ENCODE results near the gene GATAD2B. TPM values are rescaled to one million over a fixed set of nuclear protein-coding genes. Genes with fewer than 3 reads are reported as not detected.

The GATAD2B gene
- total and polyA plus RNA-seq, 4 donors: 4.6 to 41.7 (median 13.4) TPM

- Histone ChIP-seq H3K36me3 (ENCODE audit: control insufficient read depth in 4 of 4, insufficient read depth in 4 of 4, low read length in 4 of 4) (peaks cover 10 to 44% (median 38%) of the 10 kb centered on the region in 4 donors), H3K27ac (ENCODE audit: low read depth in 1 of 2, low read length in 1 of 2) (peak overlapping the region in 1 of 2 donors; percentile 67), H3K9ac (ENCODE audit: insufficient read depth in 1 of 2, low read length in 2 of 2) (no peak overlapping the region), H3K27me3 (ENCODE audit: control insufficient read depth in 3 of 3, insufficient read depth in 3 of 3, low read length in 2 of 3) (no peaks in the 10 kb centered on the region), H3K9me3 (ENCODE audit: control insufficient read depth in 4 of 4, insufficient read depth in 3 of 4, low read length in 3 of 4) (peaks cover 0 to 2% (median 0%) of the 10 kb centered on the region in 4 donors), H3K4me3 (no peak overlapping the region), H3K4me1 (ENCODE audit: control insufficient read depth in 5 of 5, insufficient read depth in 5 of 5, low read length in 5 of 5) (peaks cover 0 to 17% (median 7%) of the 10 kb centered on the region in 5 donors)
- 57 to 62% methylated on average over 10 to 11 of the region's 11 CpGs for WGBS, 2 donors
- DNase-seq (peak in 1 of 3 donors; percentile 34), ATAC-seq (ENCODE audit: insufficient read depth, low FRiP score) (no peak)
- no peak for TF ChIP-seq CTCF (IDR thresholded peaks at IDR 0.05; ENCODE audit: control extremely low read depth, extremely low read depth)
Measured at GRCh38 chr1:153770797-153771196, 152.0 kb downstream of the GATAD2B start.

- Histone ChIP-seq H3K27ac (ENCODE audit: low read depth in 1 of 2, low read length in 1 of 2) (peak overlapping the region in 1 of 2 donors; percentile 66), H3K4me1 (ENCODE audit: control insufficient read depth in 5 of 5, insufficient read depth in 5 of 5, low read length in 5 of 5) (peaks cover 0 to 19% (median 0%) of the 10 kb centered on the region in 5 donors), H3K9me3 (ENCODE audit: control insufficient read depth in 4 of 4, insufficient read depth in 3 of 4, low read length in 3 of 4) (peaks cover 0 to 2% (median 0%) of the 10 kb centered on the region in 4 donors), H3K27me3 (ENCODE audit: control insufficient read depth in 3 of 3, insufficient read depth in 3 of 3, low read length in 2 of 3) (no peaks in the 10 kb centered on the region), H3K36me3 (ENCODE audit: control insufficient read depth in 4 of 4, insufficient read depth in 4 of 4, low read length in 4 of 4) (peaks cover 20 to 53% (median 40%) of the 10 kb centered on the region in 4 donors), H3K9ac (ENCODE audit: insufficient read depth in 1 of 2, low read length in 2 of 2) (no peak overlapping the region), H3K4me3 (no peak overlapping the region)
- WGBS, 2 donors: 62 to 66% methylated on average over 3 of the region's 3 CpGs
- DNase-seq (no peak), ATAC-seq (ENCODE audit: insufficient read depth, low FRiP score) (no peak)
- no peak for TF ChIP-seq CTCF (IDR thresholded peaks at IDR 0.05; ENCODE audit: control extremely low read depth, extremely low read depth)
Measured at GRCh38 chr1:153769221-153769620, 153.6 kb downstream of the GATAD2B start.

GRCh38 chr1:153768316-153769181, 154.2 kb downstream of the GATAD2B start:
- peaks cover 0 to 2% (median 0%) of the 10 kb centered on the region in 4 donors for H3K9me3 ChIP-seq (ENCODE audit: control insufficient read depth in 4 of 4, insufficient read depth in 3 of 4, low read length in 3 of 4)
- DNase-seq (no peak), ATAC-seq (ENCODE audit: insufficient read depth, low FRiP score) (peak; percentile 61)
- H3K36me3 ChIP-seq (ENCODE audit: control insufficient read depth in 4 of 4, insufficient read depth in 4 of 4, low read length in 4 of 4): peaks cover 21 to 58% (median 45%) of the 10 kb centered on the region in 4 donors
- peaks cover 0 to 20% (median 0%) of the 10 kb centered on the region in 5 donors for H3K4me1 ChIP-seq (ENCODE audit: control insufficient read depth in 5 of 5, insufficient read depth in 5 of 5, low read length in 5 of 5)
- 78 to 84% methylated on average over 4 of the region's 4 CpGs for WGBS, 2 donors
- no peaks in the 10 kb centered on the region for H3K27me3 ChIP-seq (ENCODE audit: control insufficient read depth in 3 of 3, insufficient read depth in 3 of 3, low read length in 2 of 3)
- H3K9ac ChIP-seq (ENCODE audit: insufficient read depth in 1 of 2, low read length in 2 of 2): no peak overlapping the region
- H3K27ac ChIP-seq (ENCODE audit: low read depth in 1 of 2, low read length in 1 of 2): peak overlapping the region in 1 of 2 donors; percentile 66
- no peak overlapping the region for H3K4me3 ChIP-seq
- no peak for TF ChIP-seq CTCF (IDR thresholded peaks at IDR 0.05; ENCODE audit: control extremely low read depth, extremely low read depth)

Data from lung (tissue), 12 donors.